Measurements from ENCODE around the gene GUCY2F.

- TF ChIP-seq POLR2AphosphoS5 (IDR thresholded peaks at IDR 0.05; ENCODE audit: low read depth, low read length) (no peak), SIN3A (IDR thresholded peaks at IDR 0.05; ENCODE audit: borderline replicate concordance, insufficient read depth, low read length) (no peak), FOXP2 (optimal IDR thresholded peaks at IDR 0.05; ENCODE audit: borderline replicate concordance, extremely low read depth, extremely low read length, insufficient read depth) (no peak)
Measured at GRCh38 chrX:109384699-109385098, 97.2 kb downstream of the GUCY2F start.
